HG03432 (cell line): ENCODE results near the gene GPX6.
"Not testable (repeated sequence)": the region's sequence is repeated elsewhere in the genome, so short reads cannot be mapped to it uniquely, and the experiment has no call there.

Experiments
- ATAC-seq: cut with Tn5 transposase; IDR thresholded peaks from one replicate; pipeline ENCODE4 v1.9.1; 2021; ENCODE audit warnings: mild to moderate bottlenecking, moderate library complexity; ENCODE audit not compliant: unreplicated experiment

GPX6 gene

DNA sequence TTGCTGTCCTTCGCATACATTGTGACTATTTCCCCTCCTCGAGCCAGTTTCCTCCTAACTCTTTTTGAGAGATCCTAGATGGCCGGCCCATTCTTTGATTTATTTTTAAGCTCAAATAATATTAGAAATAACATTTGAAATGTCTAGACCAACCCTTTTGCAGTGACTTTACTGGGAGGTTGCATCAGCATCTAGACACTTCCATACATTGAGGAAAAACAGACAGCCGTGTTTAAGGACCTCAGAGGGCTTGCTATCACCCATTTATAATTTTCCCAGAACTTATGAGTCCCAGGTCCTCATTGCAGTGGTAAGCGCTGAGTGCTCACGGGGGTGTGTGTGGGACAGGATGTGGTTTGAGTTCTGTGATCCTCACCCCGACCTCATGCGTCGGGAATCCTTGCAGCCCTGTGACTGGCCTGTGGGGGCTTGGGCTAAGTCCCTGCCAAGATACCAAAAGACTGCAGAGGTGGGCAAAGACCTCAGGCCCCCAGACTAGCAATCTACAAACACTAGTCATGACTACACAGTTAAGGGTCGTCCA lies 10.0 kb upstream of the GPX6 start, which contains the start of gene GPX5:
Gene GPX5, plus strand, starts transcription at position 386 of the 544 bp plus-strand sequence. Its CDS starts 133 bp downstream, at position 519.
- no peak for ATAC-seq

DNA sequence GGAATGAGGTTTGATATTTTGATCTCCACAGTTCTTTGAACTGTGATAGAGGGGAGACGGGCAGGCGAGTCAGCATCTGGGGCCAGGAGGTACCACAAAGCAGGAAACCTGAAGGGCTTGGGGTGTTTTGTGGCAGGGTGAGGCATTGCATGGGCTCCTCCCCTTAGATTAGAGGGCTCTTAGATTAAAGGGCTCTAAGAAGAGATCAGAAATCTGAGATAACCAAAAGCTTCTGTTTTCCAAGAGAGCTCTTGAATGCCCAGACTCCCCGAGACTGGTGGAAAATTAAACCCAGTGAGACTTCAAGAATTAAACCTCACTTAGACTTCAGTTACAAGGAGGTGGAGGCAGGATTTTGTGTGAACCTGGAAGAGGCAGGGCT lies 7.6 kb upstream of the GPX6 start:
- no peak for ATAC-seq

DNA sequence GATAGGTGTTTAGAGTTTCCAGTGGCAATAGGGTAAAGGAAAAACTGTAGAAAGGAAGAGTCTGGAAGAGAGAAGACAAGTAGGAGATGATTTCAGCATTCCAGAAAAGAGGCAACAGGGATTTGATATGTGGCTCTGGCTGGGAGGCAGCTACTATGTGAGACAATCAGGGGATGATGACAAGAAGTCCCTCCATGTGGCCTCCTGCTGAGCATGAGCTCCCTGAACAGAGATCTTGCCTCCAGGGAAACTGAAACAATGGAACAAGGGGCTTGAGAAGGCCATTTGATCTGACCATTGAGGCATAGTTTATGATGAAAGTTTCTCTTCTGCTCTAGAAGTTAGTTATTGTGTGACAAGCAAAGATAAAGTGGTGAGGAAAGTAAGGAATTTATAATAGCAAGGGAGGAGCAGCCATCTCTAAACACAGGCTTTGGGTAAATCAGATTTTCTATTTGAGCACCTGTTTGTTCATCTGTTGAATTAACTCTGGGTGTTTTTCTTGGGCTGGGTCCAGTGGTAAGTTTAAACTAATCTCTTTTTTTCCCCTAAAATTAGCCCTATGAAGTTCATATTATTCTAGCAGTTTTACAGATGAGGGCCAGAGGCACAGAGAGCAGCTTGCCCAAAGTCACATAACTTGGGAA lies 7.1 kb upstream of the GPX6 start:
- no peak for ATAC-seq

DNA sequence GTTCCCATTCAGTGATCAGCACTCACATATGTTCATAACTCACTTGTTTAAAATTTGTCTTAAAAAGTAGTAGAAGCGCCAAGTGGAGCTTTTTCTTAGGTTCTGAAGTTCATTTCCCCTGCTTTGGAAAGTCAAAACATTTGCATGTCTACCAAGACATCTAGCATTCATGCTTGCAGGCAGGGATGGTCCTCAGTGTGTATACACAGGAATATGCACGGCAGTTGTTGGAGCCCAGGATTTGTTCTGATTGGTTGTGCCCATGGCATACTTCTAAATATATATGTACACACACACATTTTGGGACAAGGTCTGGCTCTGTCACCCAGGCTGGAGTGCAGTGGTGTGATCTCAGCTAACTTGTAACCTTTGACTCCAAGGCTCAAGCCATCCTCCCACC lies 2.4 kb upstream of the GPX6 start:
- ATAC-seq = no peak

DNA sequence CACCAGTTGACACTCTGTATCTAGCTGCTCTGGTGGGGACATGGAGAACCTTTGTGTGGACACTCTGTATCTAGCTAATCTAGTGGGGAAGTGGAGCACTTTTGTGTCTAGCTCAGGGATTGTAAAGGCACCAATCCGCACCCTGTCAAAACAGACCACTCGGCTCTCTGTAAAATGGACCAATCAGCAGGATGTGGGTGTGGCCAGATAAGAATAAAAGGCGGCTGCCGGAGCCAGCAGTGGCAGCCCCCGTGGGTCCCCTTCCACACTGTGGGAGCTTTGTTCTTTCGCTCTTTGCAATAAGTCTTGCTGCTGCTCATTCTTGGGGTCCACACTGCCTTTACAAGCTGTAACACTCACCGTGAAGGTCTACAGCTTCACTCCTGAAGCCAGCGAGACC lies 3.2 kb downstream of the GPX6 start:
- ATAC-seq = not testable (repeated sequence)

DNA sequence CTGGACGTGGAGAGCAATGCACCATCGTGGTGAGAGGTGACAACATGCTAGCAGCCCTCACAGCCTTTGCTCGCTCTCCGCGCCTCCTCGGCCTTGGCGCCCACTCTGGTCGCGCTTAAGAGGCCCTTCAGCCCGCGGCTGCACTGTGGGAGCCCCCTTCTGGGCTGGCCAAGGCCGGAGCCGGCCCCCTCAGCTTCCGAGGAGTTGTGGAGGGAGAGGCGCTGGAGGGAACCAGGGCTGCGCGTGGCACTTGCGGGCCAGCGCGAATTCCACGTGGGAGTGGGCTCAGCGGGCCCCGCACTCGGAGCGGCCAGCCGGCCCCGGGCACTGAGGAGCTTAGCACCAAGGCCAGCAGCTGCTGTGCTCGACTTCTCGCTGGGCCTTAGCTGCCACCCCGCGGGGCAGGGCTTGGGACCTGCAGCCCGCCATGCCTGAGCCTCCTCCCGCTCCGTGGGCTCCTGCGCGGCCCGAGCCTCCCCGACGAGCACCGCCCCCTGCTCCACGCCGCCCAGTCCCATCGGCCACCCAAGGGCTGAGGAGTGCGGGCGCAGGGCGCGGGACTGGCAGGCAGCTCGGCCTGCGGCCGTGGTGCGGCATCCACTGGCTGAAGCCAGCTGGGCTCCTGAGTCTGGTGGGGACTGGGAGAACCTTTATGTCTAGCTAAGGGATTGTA lies 3.8 kb downstream of the GPX6 start:
- no peak for ATAC-seq

DNA sequence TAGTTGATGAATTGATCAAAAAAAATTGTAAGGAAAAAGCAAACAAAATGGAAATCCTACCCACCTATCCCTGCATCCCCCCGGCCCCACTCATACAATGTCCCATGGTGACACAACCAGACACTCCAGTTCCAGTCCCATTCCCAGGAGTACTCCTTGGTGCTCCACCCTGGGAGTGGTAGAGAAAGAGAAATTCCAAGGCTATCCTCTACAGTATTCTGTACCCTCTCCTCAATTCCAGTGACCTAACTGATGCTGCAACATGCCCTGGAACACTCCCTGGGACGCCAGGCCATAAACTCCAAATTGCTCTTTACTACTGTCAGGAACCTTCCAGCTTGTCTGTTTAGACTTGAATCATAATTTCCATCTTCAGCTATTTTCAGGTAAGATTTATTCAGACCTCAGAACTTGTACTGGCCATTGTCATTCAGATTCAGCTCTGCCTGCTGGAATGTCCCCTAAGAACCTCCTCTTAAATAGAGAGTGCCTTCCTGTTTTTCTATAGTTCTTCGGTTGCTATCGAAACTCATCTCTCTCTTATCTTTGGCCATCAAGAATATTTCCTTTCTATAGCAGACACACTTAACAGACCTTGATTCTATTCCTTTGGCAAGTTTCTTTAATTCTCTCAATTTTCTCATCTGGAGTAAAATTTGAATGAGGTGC lies 8.7 kb downstream of the GPX6 start:
- ATAC-seq = no peak

DNA sequence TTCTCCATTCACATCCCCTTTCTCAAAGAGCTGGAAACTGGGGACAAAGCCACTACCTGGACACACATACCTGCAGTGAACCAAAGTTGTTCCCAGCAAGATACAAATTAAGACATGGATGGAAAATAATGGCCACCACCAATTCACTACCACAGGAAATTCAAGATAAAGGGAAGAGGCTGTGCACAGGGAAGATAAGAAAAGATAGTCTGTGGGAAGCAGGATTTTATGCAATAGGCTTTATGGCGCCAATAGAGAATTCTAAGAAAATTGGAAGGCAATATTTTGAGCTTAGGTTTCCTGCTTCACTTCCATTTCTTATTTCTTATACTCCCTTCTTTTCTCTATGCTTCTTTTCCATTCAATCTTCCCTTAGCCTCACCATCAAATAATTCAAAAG lies 9.9 kb downstream of the GPX6 start:
- ATAC-seq = no peak

DNA sequence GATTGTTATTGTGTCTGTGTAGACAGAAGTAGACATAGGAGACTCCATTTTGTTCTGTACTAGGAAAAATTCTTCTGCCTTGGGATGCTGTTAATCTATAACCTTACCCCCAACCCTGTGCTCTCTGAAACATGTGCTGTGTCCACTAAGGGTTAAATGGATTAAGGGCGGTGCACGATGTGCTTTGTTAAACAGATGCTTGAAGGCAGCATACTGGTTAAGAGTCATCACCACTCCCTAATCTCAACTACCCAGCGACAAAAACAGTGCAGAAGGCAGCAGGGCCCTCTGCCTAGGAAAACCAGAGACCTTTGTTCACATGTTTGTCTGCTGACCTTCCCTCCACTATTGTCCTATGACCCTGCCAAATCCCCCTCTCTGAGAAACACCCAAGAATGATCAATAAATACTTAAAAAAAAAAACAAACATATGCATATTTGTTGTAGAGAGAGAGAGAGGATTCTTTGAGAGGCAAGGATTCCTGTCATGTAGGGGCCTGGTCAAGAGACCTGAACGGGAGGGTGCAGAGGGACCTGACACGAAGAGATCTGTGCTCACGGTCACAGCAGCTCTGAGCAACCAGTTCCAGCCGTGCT lies 12.8 kb downstream of the GPX6 start:
- ATAC-seq = not testable (repeated sequence)

DNA sequence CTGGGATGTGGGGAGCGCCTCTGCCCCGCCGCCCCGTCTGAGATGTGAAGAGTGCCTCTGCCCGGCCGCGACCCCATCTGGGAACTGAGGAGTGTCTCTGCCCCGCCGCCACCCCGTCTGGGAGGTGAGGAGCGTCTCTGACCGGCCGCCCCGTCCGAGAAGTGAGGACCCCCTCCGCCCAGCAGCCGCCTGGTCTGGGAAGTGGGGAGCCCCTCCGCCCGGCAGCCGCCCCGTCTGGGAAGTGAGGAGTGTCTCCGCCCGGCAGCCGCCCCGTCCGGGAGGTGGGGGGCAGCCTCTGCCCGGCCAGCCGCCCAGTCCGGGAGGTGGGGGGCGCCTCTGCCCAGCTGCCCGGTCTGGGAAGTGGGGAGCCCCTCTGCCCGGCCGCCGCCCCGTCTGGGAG lies 13.5 kb downstream of the GPX6 start:
- not testable (repeated sequence) for ATAC-seq

DNA sequence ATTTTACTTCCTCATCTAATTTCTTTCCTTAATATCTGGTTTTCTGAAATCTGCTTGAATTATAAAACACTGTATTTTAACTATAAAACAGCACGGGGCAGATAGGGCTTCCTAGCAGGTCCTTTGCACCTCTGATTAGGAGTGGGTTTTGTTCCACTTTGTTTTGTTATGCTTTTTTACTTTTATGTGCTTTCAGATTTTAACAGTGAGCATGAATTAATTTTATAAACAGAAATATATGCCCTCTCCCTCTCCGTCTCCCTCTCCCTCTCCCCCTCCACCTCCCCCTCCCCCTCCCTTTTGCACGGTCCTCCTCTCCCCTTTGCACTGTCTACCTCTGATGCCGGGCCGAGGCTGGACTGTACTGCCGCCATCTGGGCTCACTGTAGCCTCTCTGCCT lies 14.3 kb downstream of the GPX6 start:
- no peak for ATAC-seq

DNA sequence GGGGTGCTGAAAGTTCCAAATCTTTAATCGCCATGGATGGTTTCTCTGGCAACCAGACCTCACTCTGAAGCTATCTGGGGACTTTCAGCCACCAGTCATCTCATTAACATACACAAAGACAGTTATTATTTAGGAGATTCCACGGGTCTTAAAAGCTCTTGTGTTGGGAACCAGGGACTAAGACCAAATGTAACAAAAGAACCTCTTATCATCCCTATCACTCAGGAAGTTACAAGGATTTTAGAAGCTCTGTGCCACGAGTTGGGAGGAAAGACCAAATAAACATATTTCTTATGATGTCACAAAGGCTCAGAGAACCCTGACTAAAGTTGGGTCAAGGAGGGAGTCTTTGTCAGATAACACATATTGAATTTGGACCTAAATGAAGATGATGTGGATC lies 17.7 kb downstream of the GPX6 start:
- no peak for ATAC-seq

DNA sequence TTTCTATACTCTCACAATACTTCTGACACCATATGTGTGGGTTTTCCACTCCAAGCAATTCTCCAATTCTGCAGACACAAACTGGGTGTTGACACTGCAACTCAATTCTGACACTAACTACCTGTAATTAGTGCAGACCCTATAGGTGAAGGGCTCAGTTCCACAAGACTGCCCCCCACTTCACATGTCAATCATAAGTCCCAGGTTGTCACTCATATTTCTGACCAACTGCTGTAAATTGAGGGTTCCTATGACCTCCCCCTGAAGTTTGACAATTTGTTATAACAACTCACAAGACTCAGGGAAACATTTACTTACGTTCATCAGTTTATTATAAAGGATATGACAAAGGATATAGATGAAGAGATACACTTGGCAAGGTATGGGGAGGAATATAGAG lies 18.3 kb downstream of the GPX6 start:
- ATAC-seq = no peak

DNA sequence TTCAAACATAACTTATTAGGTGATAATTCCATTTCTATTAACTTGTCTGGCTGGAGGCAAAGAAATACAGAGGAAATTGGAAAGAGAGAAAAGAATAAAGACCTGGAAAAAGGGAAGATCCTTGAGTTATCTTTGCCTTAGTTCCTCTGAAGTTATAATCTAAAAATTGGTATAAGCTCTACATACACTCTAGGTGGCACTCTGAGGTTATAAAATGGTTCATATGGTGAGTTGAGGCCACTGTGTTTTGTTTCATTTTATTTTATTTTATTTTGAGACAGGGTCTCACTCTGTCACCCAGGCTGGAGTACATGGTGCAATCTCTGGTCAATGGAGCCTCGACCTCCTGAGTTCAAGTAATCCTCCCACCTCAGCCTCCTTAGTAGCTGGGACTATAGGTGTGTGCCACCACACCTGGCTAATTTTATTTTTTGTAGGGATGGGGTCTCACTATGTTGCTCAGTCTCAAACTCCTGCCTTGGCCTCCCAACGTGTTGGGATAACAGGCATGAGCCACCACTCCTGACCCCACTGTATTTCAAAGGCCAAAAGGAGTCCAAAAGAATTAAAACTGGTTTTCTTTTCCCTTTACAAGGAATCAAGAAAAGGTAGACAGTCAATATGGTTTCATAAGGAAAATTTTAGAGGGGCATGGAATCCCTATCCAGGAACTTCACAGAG lies 19.4 kb downstream of the GPX6 start:
- ATAC-seq = no peak

DNA sequence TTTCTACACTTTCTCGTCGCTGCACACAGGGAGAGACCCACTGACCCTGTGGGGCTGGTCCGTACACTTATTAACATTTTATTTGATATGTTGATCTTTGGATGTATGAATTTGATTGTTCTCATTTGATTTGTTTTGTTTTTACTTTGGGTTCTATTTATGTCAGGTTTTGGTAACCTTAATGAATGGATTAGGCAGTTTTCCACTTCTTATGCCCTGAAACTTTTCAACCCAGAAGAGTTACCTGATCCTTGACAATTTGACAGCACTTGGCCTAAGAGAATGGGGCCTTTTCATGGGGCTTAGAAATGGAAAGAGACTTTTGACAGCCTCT lies 23.6 kb downstream of the GPX6 start:
- ATAC-seq = no peak

DNA sequence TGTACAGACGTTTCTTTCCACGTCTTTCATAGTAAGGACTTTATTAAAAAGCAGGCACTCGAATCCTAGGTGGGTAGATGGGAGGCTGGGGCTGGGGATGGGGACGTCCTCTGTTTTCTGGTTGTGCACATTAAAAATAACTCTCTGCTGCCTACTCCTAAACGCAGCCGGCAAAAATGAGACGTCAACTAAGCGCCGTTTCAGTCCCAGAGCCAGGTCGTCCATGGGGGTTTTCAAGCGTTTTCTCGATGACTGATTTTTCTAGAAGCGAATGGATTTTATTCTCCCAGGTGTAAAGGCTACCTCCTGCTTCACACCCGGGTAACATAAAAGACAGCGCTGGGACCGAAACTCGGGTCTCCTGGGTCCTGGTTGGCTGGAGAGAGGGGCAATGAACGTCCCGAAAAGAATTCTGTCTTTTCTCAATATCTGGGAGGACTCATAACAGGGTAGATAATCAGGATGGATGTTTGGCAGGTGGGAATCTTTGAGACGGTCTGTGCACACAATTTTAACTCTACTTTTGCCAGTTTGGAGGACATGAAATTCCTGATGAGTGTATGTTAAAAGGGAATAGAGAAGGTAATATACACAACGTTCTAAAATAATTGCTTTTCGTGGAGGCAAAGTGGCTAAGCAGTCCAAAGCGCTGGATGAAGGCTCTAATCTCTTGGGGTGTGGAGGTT lies 25.2 kb downstream of the GPX6 start:
- ATAC-seq = peak; percentile 24

DNA sequence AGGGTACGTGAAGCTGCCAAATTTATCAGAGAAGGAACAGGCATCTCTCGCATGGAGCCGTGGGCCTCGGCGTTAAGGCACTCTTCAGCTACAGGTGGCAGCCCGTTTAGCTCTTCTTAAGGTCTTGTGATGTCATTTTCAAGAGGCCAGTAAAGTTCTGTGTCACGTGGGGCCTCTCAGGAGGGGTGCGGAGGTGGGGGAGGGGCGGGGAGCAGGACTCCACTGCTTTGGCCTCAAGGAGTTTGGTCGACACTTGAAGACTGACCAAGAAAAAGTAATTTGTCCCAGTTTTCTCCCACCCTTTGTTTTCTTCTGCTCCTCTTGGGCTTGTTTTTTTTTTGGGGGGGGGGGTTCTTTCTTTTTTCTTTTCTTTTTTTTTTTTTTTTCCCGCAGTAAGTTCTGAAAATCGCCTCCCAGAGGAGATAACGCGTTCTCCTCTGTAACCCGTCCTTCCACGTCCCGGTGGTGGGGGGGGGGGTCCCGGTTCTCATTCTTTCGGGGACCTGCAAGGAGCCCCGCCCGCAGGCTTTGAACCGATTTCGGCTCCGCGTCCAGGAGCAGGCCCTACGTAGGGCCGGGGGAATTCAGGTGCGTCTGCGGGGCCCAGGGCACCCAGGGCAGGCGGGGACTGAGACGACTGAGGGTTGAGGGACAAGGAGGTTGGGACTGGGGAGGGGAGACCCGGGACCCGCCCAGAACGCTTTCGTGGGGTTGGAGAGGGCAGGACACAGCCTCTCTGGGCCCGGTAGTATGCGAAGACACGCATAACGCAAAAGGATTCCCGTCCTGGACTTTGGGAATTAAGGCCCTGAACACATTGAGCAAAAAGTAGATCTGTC lies 26.0 kb downstream of the GPX6 start:
- ATAC-seq = peak; percentile 76

DNA sequence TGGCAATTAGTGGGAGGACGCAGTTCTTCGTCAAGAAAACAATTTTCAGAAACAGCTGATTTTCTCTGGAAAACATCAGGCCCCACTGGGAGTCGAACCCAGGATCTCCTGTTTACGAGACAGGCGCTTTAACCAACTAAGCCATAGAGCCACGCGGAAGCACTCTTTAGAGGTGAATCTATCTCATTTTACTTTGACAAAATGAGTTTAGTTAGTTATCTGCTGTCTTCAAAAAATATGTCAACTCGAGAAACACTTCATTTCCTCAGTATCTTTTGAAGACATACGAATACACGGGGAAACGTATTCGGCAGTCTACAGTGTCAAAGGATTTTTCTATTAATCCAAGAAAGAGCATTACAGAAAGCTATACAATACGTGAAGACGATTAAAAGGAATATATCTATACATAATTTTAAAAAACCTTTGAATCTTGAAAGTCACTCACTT lies 26.7 kb downstream of the GPX6 start:
- ATAC-seq = no peak

DNA sequence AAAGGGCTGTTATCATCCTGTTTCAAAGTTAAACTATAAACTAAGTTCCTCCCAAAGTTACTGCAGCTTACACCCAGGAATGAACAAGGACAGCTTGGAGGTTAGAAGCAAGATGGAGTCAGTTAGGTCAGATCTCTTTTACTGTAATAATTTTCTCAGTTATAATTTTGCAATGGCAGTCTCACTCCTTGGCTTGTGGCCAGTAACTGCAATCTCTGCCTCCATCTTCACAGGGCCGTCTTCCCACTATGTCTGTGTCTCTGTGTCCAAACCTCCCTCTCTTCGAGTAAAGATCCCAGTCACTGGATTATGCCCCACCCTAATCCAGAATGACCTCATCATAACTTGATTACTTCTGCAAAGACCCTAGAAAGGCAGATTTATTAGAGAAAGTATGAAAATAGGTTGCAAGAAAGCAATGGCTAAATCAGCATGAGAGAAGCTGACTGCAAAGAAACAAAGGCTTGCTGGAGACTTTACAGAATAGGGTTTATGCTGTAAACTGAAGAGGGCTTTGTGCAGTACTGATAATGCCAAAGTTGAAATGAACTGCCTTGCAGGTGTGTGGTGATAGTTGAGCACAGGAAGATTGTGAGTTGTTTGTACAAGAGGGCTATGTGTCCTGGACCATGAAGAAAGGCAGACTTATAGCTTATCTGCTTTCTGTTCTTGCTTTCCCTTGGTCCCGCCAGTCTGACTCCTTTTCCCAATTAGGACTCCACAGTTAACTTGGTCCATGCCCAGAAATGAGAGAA lies 28.4 kb downstream of the GPX6 start:
- ATAC-seq = no peak
